GM19025 (cell line): ENCODE measurements around the gene NRDC.
"Not testable (repeated sequence)": the region's sequence is repeated elsewhere in the genome, so short reads cannot be mapped to it uniquely, and the experiment has no call there.

ENCODE experiments used
- ATAC-seq: cut with Tn5 transposase; IDR thresholded peaks from one replicate; pipeline ENCODE4 v1.9.1; 2021; ENCODE audit warnings: mild to moderate bottlenecking, low read depth, moderate library complexity; ENCODE audit not compliant: unreplicated experiment

The NRDC gene

GRCh38 chr1:51850420-51851223, 27.9 kb downstream of the NRDC start:
- no peak for ATAC-seq

DNA sequence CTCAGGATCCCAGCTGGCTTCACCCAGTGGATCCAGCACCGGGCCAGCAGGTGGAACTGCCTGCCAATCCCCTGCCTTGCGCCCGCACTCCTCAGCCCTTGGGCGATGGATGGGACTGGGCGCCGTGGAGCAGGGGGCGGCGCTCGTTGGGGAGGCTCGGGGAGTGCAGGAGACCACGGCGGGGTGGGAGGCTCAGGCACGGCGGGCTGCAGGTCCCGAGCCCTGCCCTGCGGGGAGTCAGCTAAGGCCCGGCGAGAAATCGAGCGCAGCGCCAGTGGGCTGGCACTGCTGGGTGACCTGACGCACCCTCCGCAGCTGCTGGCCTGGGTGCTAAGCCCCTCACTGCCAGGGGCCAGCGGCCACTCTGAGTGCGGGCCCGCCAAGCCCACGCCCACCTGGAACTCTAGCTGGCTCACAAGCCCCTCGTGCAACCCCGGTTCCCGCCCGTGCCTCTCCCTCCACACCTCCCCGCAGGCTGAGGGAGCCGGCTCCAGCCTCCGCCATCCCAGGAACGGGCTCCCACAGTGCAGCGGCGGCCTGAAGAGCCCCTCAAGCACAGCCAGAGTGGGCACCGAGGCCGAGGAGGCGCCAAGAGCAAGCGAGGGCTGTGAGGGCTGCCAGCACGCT, 31.1 kb downstream of the NRDC start:
- no peak for ATAC-seq

GRCh38 chr1:51843948-51844347, 34.6 kb downstream of the NRDC start:
- ATAC-seq = no peak

- no peak for ATAC-seq
Observed at GRCh38 chr1:51842261-51842660, 36.3 kb downstream of the NRDC start.

DNA sequence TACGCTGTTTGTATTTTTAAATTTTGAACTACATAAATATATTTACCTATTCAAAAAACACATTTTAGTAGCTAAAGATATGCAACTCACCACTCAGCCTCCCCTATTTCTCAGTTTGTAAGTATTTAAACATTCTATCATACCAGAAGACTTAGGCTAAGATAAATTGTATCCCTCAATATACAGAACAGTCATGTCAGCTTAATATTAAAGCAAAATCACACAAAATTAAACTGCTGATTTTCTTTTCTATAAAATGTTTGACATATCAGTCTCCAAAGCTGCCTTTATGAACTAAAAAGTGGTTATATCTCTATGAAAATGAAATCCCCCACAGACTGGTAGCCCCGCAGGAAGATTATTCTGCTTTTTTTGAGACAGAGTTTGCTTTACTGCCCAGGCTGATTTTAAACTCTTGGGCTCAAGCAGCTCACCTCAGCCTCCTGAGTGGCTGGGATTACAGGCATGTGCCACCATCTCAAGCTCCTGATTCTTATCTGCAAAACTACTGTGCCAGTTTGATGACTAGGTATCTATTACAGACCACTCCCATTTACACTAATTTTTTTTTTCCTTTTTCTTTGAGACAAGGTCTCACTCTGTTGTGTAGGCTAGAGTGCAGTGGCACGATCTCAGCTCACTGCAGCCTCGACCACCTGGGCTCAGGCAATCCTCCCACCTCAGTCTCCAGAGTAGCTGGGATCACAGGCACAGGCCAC, 37.6 kb downstream of the NRDC start:
- no peak for ATAC-seq

GRCh38 chr1:51840182-51840581, 38.3 kb downstream of the NRDC start:
- no peak for ATAC-seq

- ATAC-seq = no peak
Observed at GRCh38 chr1:51839094-51839493, 39.4 kb downstream of the NRDC start.

DNA sequence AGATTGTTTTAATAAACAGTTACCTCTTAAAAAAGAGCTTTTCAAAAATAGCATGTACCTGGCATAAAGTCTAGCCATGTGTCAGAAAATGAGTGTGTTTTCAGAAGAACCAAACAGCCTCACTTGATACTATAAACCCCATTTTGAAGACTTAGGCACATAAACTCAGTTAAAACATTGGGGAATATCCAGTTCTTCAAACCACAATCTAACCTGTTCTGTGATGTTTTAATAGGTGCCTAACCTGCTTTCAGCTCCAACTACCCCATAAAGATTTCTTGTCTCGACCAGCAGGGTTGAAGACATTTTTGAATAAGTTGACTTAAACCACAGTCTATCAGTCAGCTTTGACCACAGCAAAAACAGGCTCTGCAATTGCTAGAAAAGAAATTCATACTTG, 41.3 kb downstream of the NRDC start:
- no peak for ATAC-seq

- no peak for ATAC-seq
Observed at GRCh38 chr1:51833700-51834099, 44.8 kb downstream of the NRDC start.

GRCh38 chr1:51829058-51829457, 49.5 kb downstream of the NRDC start:
- no peak for ATAC-seq

GRCh38 chr1:51819810-51820209, 58.7 kb downstream of the NRDC start:
- no peak for ATAC-seq

DNA sequence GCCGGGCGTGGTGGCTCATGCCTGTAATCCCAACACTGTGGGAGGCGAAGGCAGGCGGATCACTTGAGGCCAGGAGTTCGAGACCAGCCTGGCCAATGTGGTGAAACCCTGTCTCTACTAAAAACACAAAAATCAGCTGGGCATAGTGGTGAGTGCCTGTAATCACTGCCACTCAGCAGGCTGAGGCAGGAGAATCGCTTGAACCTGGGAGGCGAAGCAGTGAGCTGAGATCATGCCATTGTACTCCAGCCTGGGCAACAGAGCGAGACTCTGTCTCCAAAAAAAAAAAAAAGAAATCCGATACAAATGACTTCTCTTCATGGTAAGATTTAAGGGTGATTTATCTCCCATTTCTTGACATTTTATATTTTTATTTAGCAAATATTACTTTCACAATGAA, 59.5 kb downstream of the NRDC start:
- ATAC-seq = not testable (repeated sequence)

DNA sequence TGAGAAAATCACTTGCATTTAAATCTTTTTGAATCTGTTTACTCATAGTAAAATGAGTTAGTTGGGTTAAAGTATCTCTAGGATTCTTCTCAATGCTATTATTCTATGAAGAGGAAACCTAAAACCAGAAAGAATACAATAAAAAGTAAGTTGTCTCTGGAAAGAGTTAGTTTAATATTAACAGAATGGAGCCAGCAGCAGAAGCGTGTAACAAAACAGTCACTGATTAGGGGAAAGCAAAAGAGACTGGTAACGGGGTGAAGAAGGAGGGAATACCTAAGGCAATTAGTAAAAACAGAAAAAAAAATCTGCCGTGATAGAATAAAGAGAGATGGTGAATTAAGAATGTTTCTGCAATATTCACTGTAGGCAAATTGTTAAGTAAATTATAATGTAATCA, 60.0 kb downstream of the NRDC start:
- ATAC-seq = no peak

GRCh38 chr1:51814513-51814912, 64.0 kb downstream of the NRDC start:
- no peak for ATAC-seq

DNA sequence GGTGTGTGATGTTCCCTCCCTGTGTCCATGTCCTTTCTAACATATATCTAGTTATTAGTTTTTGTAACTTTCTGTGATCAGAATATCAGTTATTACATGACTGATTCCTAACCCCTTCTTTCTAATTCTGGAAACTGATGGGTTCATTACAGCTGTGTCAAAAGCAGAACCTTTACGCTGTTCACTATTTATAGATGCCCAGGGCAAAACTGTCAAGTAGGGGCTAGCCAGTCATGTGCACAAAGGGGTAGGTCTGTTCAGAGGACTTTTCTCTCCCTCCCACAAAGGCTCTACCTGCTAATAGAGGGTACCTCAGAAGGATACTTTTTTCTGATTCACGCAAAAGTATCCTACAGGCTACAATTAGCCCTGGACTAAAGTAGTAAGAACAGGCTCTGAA, 79.2 kb downstream of the NRDC start:
- ATAC-seq = no peak

GRCh38 chr1:51794868-51795267, 83.7 kb downstream of the NRDC start:
- no peak for ATAC-seq

DNA sequence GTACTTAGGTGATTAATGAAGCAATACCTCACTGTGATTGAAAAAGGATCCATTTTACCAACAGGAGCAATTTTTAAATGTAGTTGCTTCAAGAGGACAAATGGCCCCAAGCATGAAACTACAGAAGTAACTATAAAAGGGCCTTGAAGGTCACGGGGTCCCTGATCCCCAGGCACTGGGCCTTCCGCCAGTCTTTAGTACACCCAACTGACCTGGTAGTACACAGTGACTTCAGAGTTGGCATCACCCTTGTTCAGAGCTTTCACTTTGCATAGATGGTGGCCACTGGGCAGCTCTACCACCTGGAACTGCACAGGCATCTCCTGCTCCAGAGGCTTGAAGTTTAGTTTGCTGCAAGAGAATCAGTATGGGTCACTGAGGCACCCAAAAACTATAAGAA, 84.3 kb downstream of the NRDC start:
- ATAC-seq = no peak

- no peak for ATAC-seq
Observed at GRCh38 chr1:51792864-51793263, 85.7 kb downstream of the NRDC start.

DNA sequence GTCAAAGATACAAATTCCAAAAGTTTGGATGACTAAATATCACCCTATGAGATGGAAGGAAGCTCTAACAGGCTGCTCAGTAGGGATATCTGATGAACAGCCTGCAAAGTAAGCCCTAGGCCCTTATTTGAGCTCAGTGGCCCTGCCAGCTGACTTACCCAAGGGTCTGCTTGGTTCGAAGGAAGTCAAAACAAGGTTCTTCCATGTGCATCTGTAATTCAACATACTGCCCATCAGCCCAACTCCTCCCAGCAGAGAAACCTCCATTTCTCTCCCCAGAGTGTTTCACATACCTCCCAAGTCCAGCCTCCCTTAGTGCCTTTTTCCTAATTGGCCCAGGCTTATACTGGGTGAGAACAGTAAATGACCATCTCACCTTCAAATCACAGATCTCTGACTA, 86.6 kb downstream of the NRDC start:
- ATAC-seq = no peak

GRCh38 chr1:51790385-51790784, 88.1 kb downstream of the NRDC start:
- no peak for ATAC-seq

GRCh38 chr1:51789342-51789741, 89.2 kb downstream of the NRDC start:
- ATAC-seq = no peak

DNA sequence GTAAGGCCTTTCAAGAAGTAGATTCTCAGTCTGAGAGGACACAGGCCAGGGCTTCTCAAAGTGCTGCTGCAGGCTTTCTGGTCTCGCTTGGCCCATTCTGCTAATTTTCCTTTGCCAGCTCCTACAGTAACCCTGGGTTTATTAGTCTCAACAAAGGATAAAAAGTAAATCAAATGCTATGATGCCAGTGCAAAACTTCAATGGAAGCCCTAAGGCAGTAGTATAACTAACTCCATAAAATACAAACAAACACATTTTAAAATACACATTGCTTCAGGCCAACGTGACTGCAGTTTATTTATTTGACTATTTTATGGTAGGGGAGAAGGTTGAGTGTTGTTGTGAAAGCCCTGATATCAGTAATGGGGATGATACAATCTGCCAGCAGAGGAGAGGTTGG, 89.6 kb downstream of the NRDC start:
- no peak for ATAC-seq
